ENCODE data around the gene STX4.

The STX4 gene

DNA sequence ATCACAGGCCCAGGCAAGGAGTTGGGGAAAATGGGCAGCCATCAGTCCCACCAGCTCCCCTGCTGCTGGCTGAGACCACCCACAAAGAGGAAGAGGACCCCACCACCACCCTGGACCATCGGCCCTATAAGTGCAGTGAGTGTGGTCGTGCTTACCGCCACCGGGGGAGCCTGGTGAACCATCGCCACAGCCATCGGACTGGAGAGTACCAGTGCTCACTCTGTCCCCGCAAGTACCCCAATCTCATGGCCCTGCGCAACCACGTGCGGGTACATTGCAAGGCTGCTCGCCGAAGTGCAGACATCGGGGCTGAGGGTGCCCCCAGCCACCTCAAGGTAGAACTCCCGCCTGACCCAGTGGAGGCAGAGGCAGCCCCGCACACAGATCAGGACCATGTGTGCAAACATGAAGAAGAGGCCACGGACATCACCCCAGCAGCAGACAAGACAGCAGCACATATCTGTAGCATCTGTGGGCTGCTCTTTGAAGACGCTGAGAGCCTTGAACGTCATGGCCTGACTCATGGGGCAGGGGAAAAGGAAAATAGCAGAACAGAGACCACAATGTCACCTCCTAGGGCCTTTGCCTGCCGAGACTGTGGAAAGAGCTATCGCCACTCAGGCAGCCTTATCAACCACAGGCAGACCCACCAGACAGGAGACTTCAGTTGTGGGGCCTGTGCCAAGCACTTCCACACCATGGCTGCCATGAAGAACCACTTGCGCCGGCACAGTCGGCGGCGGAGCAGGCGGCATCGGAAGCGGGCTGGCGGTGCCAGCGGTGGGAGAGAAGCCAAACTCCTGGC is 44.4 kb downstream of the STX4 start:
- peaks cover 0 to 28% (median 20%) of the 10 kb centered on the region in 4 donors for H3K4me1 ChIP-seq

DNA sequence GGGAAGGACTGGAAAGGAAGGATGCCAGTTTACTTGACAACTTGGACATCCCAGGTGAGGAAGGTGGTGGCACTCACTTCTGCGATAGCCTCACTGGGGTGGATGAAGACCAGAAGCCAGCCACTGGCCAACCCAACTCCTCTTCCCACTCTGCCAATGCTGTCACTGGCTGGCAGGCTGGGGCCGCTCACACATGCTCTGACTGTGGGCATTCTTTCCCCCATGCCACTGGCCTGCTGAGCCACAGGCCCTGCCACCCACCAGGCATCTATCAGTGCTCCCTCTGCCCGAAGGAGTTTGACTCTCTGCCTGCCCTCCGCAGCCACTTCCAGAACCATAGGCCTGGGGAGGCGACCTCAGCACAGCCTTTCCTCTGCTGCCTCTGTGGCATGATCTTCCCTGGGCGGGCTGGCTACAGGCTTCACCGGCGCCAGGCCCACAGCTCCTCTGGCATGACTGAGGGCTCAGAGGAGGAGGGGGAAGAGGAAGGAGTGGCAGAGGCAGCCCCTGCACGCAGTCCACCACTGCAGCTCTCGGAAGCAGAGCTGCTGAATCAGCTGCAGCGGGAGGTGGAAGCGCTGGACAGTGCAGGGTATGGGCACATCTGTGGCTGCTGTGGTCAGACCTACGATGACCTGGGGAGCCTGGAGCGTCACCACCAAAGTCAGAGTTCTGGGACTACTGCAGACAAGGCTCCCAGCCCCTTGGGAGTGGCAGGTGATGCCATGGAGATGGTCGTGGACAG is 45.4 kb downstream of the STX4 start:
- peaks cover 43 to 78% (median 69%) of the 10 kb centered on the region in 3 donors for H3K36me3 ChIP-seq

More for the DNA sequence above, 44.4 kb downstream of the STX4 start:
- intact Hi-C loops (cut with DNase I; ENCODE audit: low total_unique reads) = loop anchor here (10.0 kb wide), 1 partner anchor 367 kb away; the partner anchor contains the start of gene ZNF843
- no peaks in the 10 kb centered on the region for H3K27me3 ChIP-seq
- H3K36me3 ChIP-seq = peaks cover 43 to 68% (median 61%) of the 10 kb centered on the region in 3 donors
- no peak overlapping the region for H3K27ac ChIP-seq
- H3K4me3 ChIP-seq = no peak overlapping the region
- no peak for TF ChIP-seq CTCF (IDR thresholded peaks at IDR 0.05)
- no peak for DNase-seq
- H3K9me3 ChIP-seq = no peaks in the 10 kb centered on the region

GRCh38 chr16:31079342-31079944 is 46.1 kb downstream of the STX4 start:
- Histone ChIP-seq H3K9me3 (no peaks in the 10 kb centered on the region), H3K27me3 (no peaks in the 10 kb centered on the region), H3K27ac (no peak overlapping the region), H3K4me3 (no peak overlapping the region), H3K36me3 (peaks cover 43 to 84% (median 76%) of the 10 kb centered on the region in 3 donors), H3K4me1 (peaks cover 0 to 26% (median 18%) of the 10 kb centered on the region in 4 donors)
- DNase-seq = no peak
- TF ChIP-seq CTCF (IDR thresholded peaks at IDR 0.05) = no peak
- intact Hi-C loops (cut with DNase I; ENCODE audit: low total_unique reads) = loop anchor here (10.0 kb wide), 1 partner anchor 365 kb away; the partner anchor contains the start of gene ZNF843

More for the DNA sequence above, 45.4 kb downstream of the STX4 start:
- H3K27me3 ChIP-seq = no peaks in the 10 kb centered on the region
- intact Hi-C loops (cut with DNase I; ENCODE audit: low total_unique reads) = loop anchor here (10.0 kb wide), 1 partner anchor 366 kb away; the partner anchor contains the start of gene ZNF843
- H3K9me3 ChIP-seq = no peaks in the 10 kb centered on the region
- no peak overlapping the region for H3K27ac ChIP-seq
- H3K4me3 ChIP-seq = no peak overlapping the region
- TF ChIP-seq CTCF (IDR thresholded peaks at IDR 0.05) = no peak
- no peak for DNase-seq
- peaks cover 0 to 26% (median 18%) of the 10 kb centered on the region in 4 donors for H3K4me1 ChIP-seq

DNA sequence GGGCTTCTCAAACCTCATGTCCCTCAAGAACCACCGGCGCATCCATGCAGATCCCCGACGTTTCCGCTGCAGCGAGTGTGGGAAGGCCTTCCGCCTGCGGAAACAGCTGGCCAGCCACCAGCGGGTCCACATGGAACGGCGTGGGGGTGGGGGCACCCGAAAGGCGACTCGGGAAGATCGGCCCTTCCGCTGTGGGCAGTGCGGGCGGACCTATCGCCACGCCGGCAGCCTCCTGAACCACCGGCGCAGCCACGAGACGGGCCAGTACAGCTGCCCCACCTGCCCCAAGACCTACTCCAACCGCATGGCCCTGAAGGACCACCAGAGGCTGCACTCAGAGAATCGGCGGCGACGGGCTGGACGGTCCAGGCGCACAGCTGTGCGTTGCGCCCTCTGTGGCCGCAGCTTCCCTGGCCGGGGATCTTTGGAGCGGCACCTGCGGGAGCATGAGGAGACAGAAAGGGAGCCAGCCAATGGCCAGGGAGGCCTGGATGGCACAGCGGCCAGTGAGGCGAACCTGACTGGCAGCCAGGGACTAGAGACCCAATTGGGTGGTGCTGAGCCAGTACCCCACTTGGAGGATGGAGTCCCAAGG is 46.8 kb downstream of the STX4 start:
- no peaks in the 10 kb centered on the region for H3K9me3 ChIP-seq
- no peak for DNase-seq
- no peaks in the 10 kb centered on the region for H3K27me3 ChIP-seq
- H3K4me1 ChIP-seq = peaks cover 0 to 23% (median 13%) of the 10 kb centered on the region in 4 donors
- TF ChIP-seq CTCF (IDR thresholded peaks at IDR 0.05) = no peak
- intact Hi-C loops (cut with DNase I; ENCODE audit: low total_unique reads) = no loop called here
- peaks cover 43 to 91% (median 83%) of the 10 kb centered on the region in 3 donors for H3K36me3 ChIP-seq
- H3K4me3 ChIP-seq = no peak overlapping the region
- no peak overlapping the region for H3K27ac ChIP-seq

DNA sequence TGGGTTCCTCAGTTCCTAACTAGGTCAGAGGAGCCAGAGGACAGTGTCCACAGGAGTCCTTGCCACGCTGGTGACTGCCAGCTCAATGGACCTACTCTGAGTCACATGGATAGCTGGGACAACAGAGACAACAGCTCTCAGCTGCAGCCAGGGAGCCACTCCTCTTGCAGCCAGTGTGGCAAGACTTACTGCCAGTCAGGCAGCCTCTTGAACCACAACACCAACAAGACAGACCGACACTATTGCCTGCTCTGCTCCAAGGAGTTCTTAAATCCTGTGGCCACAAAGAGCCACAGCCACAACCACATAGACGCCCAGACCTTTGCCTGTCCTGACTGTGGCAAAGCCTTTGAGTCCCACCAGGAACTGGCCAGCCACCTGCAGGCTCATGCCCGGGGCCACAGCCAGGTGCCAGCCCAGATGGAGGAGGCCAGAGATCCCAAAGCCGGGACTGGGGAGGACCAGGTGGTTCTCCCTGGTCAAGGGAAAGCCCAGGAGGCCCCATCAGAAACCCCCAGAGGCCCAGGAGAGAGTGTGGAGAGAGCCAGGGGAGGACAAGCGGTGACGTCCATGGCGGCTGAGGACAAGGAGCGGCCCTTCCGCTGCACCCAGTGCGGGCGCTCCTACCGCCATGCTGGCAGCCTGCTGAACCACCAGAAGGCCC is 47.5 kb downstream of the STX4 start:
- no peak for DNase-seq
- no peak overlapping the region for H3K4me3 ChIP-seq
- intact Hi-C loops (cut with DNase I; ENCODE audit: low total_unique reads) = no loop called here
- peaks cover 0 to 17% (median 8%) of the 10 kb centered on the region in 4 donors for H3K4me1 ChIP-seq
- H3K27me3 ChIP-seq = no peaks in the 10 kb centered on the region
- H3K36me3 ChIP-seq = peaks cover 43 to 98% (median 91%) of the 10 kb centered on the region in 3 donors
- no peak for TF ChIP-seq CTCF (IDR thresholded peaks at IDR 0.05)
- no peak overlapping the region for H3K27ac ChIP-seq
- H3K9me3 ChIP-seq = no peaks in the 10 kb centered on the region
